ENCODE results near the gene FLVCR1.
"Not testable (repeated sequence)": the region's sequence is repeated elsewhere in the genome, so short reads cannot be mapped to it uniquely, and the experiment has no call there.

FLVCR1 gene

DNA sequence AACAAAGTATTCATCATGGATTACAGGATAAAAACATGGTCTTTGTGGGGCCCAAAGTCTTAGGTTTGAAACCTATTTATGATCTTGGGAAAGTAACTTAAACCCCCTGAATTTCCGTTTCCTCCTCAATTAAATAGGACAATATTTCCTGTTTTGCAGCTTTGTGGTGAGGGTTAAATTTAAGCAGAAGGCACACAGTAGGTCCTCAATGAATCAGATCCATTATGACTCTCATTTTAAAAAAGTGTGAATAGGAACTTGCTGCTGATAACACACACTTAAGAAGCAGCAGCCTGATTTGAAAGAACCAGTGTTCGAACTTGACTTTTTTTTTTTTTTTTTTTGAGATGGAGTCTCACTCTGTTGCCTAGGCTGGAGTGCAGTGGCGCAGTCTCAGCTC is 50.9 kb downstream of the FLVCR1 start:
- H3K4me3 ChIP-seq (ENCODE audit: low read depth, low read length): no peak overlapping the region

DNA sequence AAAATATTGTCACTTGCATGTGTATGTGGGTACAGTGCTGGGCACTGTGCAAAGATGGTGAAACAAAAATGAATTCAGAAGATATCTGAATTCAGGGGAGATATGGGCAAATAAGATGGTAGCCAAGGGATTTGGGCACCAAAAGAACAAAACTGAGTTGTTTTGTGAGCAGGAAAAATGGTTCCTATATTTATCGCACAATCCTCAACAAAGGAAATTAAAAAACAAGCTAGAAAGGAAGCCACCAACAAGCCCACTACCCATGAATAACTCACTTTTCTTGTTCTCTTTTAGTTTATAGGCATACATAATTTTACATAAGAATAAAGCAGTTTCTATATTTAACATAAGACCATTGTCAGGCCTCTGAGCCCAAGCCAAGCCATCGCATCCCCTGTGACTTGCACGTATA is 51.6 kb downstream of the FLVCR1 start:
- no peak overlapping the region for H3K4me3 ChIP-seq (ENCODE audit: low read depth, low read length)
- DNase-seq (ENCODE audit: low read depth): no peak
- TF ChIP-seq, protein P1, sequence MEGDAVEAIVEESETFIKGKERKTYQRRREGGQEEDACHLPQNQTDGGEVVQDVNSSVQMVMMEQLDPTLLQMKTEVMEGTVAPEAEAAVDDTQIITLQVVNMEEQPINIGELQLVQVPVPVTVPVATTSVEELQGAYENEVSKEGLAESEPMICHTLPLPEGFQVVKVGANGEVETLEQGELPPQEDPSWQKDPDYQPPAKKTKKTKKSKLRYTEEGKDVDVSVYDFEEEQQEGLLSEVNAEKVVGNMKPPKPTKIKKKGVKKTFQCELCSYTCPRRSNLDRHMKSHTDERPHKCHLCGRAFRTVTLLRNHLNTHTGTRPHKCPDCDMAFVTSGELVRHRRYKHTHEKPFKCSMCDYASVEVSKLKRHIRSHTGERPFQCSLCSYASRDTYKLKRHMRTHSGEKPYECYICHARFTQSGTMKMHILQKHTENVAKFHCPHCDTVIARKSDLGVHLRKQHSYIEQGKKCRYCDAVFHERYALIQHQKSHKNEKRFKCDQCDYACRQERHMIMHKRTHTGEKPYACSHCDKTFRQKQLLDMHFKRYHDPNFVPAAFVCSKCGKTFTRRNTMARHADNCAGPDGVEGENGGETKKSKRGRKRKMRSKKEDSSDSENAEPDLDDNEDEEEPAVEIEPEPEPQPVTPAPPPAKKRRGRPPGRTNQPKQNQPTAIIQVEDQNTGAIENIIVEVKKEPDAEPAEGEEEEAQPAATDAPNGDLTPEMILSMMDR (IDR thresholded peaks at IDR 0.05; ENCODE audit: low read depth, low read length, missing control alignments): no peak

More for the DNA sequence above, 50.9 kb downstream of the FLVCR1 start:
- no peak for DNase-seq (ENCODE audit: low read depth)
- TF ChIP-seq, protein P1 (IDR thresholded peaks at IDR 0.05; ENCODE audit: low read depth, low read length, missing control alignments): no peak

DNA sequence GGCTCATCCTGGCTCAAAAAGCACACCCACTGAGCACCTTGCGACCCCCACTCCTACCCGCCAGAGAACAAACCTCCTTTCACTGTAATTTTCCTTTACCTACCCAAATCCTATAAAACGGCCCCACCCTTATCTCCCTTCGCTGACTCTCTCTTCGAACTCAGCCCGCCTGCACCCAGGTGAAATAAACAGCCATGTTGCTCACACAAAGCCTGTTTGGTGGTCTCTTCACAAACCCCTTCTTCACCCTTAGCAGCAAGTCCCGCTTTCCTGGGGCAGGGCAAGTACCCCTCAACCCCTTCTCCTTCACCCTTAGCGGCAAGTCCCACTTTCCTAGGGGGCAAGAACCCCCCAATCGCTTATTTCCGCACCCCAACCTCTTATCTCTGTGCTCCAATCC is 52.1 kb downstream of the FLVCR1 start:
- H3K4me3 ChIP-seq (ENCODE audit: low read depth, low read length); DNase-seq (ENCODE audit: low read depth): not testable (repeated sequence)

DNA sequence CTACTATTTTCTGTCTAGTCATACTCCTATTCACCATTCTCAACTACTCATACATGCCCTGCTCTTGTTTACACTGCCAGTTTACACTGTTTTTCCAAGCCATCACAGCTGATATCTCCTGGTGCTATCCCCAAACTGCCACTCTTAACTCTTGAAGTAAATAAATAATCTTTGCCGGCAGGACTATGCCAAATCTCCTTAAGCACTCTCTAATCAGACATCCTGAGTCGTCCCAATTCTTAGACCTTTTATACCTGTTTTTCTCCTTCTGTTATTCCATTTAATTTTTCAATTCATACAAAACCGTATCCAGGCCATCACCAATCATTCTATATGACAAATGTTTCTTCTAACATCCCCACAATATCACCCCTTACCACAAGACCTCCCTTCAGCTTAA is 55.6 kb downstream of the FLVCR1 start:
- not testable (repeated sequence) for H3K4me3 ChIP-seq (ENCODE audit: low read depth, low read length); DNase-seq (ENCODE audit: low read depth)

DNA sequence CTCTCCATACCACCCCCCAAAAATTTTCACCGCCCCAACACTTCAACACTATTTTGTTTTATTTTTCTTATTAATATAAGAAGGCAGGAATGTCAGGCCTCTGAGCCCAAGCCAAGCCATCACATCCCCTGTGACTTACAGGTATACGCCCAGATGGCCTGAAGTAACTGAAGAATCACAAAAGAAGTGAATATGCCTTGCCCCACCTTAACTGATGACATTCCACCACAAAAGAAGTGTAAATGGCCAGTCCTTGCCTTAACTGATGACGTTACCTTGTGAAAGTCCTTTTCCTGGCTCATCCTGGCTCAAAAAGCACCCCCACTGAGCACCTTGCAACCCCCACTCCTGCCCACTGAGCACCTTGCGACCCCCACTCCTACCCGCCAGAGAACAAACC is 56.0 kb downstream of the FLVCR1 start:
- not testable (repeated sequence) for H3K4me3 ChIP-seq (ENCODE audit: low read depth, low read length); DNase-seq (ENCODE audit: low read depth)

DNA sequence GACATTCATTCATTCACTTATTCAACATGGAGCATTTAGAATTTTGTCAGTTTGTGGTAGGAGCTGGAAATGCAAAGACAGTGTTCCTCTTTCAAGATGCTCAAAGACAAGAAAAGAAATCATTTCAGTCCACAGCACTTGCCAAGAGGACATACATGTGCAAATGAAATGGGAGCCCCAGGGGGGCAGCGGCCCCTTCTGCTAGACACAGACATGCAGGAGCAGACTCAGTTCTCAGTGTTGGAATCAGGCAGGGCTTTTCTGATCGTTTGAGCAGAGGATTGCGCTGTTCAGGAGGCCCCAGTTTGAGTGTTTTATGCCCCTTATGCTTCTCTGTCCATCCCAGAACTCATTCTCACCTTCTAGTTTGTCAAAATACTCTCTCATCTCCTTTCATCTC is 56.7 kb downstream of the FLVCR1 start:
- DNase-seq (ENCODE audit: low read depth): no peak
- TF ChIP-seq, protein P1 (IDR thresholded peaks at IDR 0.05; ENCODE audit: low read depth, low read length, missing control alignments): no peak
- no peak overlapping the region for H3K4me3 ChIP-seq (ENCODE audit: low read depth, low read length)

DNA sequence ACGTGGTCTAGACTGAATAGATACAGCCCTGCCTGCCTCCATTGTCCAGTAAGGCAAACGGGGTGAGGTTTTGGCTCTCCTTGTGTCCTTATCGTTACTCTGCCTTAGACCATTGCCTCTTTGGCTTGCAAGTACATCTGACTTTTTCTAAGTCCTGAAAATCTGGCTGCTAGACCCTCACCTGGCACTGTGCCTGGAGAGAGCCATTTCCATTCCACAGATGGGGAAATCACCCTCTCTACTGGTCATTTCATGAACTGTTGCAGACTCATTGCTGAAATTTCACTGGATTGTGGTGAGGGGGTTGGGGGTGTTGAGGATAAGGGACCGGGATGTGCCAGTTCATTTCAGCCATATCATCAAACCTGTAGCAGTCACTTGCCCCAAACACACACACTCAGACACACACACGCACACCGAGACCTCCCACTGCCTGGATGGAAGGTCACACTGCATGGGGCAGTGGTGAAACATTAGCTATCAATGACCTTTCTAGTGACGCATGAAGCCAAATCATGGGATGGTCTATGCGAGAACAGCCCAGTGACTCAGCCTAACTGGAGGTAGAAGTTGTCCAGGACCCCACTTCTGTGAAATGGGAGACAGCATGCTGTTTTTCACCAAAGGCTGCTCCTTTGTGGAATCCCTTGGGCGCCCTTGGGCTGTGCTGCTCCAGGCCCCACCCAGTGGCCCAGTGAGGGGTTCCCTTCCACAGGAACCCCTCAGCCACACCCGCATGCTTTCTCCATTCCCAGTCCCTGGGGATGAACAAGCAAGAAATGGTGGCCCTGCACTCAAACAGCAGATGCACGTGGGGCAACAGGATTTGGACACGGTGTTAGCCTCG is 57.4 kb downstream of the FLVCR1 start:
- TF ChIP-seq, protein P1 (IDR thresholded peaks at IDR 0.05; ENCODE audit: low read depth, low read length, missing control alignments): peak; percentile 36
- no peak for DNase-seq (ENCODE audit: low read depth)
- no peak overlapping the region for H3K4me3 ChIP-seq (ENCODE audit: low read depth, low read length)

DNA sequence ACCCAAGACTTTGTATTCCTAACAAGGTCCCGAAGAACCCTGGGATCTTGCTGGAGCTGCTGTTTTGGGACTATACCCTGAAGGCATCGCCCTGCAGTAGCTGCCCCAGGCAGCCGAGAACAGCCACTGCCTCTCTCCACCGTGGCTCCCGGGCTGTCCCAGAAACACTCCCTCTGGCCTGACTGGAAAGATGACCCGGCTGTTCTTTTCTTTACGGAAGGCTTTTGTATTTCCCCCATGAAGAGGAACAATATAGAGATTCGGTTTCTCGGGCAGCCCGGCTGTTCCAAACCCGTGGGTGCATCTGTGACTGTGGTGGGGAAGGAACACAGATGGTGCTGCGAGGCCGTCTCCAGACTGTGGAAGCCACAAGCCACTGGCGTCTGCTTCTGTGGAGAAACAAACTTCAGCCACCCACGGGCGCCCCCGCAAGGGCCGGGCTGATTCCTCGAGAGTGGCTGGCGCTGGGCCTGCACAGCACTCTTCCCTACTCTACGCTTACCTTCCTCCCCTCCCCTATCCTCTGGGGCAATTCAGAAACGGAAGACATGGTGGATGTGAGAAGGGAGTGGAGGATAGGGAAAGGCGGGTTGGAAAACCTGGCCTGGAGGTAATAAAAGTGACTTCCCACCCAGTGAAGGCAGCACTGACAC is 58.5 kb downstream of the FLVCR1 start:
- TF ChIP-seq, protein P1 (IDR thresholded peaks at IDR 0.05; ENCODE audit: low read depth, low read length, missing control alignments): no peak
- H3K4me3 ChIP-seq (ENCODE audit: low read depth, low read length): no peak overlapping the region
- DNase-seq (ENCODE audit: low read depth): no peak
